ENCODE results near the gene RFC3.

Gene RFC3

DNA sequence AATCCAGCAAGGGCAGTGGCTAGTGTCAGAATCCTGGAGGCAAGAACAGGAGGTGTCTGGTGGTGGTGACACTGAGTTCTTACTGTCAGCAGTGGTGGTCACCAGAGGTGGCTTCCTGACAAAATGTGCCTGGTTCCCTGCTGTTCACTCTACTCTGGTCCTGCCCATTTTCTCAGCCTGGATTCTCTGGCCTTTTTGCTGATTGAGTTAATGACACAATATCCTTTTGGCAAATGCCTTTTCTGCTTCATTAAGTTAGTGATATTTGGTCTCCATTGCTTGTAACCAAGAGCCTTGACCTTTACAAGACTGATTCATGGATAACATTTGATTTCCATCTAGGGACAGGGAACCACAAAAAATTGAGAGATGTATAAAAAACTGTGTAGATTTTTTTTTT, 51.1 kb downstream of the RFC3 start:
- no peak overlapping the region for H3K27ac ChIP-seq (replicated peaks)
- H3K4me3 ChIP-seq (replicated peaks; ENCODE audit: insufficient read depth, low read length), result no peak overlapping the region
- TF ChIP-seq, protein P1, sequence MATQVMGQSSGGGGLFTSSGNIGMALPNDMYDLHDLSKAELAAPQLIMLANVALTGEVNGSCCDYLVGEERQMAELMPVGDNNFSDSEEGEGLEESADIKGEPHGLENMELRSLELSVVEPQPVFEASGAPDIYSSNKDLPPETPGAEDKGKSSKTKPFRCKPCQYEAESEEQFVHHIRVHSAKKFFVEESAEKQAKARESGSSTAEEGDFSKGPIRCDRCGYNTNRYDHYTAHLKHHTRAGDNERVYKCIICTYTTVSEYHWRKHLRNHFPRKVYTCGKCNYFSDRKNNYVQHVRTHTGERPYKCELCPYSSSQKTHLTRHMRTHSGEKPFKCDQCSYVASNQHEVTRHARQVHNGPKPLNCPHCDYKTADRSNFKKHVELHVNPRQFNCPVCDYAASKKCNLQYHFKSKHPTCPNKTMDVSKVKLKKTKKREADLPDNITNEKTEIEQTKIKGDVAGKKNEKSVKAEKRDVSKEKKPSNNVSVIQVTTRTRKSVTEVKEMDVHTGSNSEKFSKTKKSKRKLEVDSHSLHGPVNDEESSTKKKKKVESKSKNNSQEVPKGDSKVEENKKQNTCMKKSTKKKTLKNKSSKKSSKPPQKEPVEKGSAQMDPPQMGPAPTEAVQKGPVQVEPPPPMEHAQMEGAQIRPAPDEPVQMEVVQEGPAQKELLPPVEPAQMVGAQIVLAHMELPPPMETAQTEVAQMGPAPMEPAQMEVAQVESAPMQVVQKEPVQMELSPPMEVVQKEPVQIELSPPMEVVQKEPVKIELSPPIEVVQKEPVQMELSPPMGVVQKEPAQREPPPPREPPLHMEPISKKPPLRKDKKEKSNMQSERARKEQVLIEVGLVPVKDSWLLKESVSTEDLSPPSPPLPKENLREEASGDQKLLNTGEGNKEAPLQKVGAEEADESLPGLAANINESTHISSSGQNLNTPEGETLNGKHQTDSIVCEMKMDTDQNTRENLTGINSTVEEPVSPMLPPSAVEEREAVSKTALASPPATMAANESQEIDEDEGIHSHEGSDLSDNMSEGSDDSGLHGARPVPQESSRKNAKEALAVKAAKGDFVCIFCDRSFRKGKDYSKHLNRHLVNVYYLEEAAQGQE (IDR thresholded peaks at IDR 0.05; ENCODE audit: insufficient replicate concordance, low read depth), result no peak
- TF ChIP-seq SPI1 (IDR thresholded peaks at IDR 0.05; ENCODE audit: borderline replicate concordance, low read depth), result no peak
- H3K27me3 ChIP-seq (ENCODE audit: insufficient read depth, poor library complexity, severe bottlenecking), result no peaks in the 10 kb centered on the region
- no peak for DNase-seq (ENCODE audit: low read depth in 1 of 2, low spot score in 1 of 2)

DNA sequence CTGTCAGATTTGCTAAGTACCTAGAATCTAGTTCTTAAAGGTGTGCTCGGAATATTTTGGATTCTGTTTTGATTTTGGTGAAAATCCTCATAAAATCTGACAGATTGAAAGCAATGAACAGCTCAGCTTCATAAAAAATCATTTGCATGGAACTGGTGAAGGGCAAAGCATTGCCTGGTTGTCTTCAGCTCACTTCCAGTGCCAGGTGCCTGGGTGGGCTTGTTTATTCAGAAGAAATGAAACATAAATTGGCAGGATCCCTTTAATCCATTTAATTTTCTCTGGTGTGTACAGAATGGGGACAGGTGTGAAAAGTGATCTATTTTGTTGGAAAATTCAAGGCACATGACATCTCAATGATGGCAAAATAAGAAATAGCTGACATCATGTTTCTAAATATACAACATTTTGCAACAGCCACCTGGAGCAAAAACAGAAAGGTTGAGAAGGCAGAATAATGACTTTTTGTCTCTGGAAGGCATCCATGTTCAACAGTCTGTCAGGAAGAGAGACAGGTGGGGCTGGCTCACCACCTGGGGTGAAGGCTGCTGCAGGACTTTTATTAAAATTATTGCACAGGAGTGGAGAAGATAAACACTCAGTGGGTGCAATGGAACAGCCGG, 52.2 kb downstream of the RFC3 start:
- no peak for TF ChIP-seq GABPA (IDR thresholded peaks at IDR 0.05; ENCODE audit: low read depth)
- no peak for TF ChIP-seq SPI1 (IDR thresholded peaks at IDR 0.05; ENCODE audit: borderline replicate concordance, low read depth)
- TF ChIP-seq, protein P2, sequence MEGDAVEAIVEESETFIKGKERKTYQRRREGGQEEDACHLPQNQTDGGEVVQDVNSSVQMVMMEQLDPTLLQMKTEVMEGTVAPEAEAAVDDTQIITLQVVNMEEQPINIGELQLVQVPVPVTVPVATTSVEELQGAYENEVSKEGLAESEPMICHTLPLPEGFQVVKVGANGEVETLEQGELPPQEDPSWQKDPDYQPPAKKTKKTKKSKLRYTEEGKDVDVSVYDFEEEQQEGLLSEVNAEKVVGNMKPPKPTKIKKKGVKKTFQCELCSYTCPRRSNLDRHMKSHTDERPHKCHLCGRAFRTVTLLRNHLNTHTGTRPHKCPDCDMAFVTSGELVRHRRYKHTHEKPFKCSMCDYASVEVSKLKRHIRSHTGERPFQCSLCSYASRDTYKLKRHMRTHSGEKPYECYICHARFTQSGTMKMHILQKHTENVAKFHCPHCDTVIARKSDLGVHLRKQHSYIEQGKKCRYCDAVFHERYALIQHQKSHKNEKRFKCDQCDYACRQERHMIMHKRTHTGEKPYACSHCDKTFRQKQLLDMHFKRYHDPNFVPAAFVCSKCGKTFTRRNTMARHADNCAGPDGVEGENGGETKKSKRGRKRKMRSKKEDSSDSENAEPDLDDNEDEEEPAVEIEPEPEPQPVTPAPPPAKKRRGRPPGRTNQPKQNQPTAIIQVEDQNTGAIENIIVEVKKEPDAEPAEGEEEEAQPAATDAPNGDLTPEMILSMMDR (IDR thresholded peaks at IDR 0.05; ENCODE audit: insufficient read depth, low read length), result no peak
- no peak for TF ChIP-seq POLR2AphosphoS5 (IDR thresholded peaks at IDR 0.05; ENCODE audit: low read depth)
- TF ChIP-seq, protein P1 (IDR thresholded peaks at IDR 0.05; ENCODE audit: insufficient replicate concordance, low read depth), result no peak
- no peak overlapping the region for H3K27ac ChIP-seq (replicated peaks)
- no peak for DNase-seq (ENCODE audit: low read depth in 1 of 2, low spot score in 1 of 2)
- no peak overlapping the region for H3K4me3 ChIP-seq (replicated peaks; ENCODE audit: insufficient read depth, low read length)
- no peaks in the 10 kb centered on the region for H3K27me3 ChIP-seq (ENCODE audit: insufficient read depth, poor library complexity, severe bottlenecking)

- H3K27me3 ChIP-seq (ENCODE audit: insufficient read depth, poor library complexity, severe bottlenecking), result no peaks in the 10 kb centered on the region
- H3K4me3 ChIP-seq (replicated peaks; ENCODE audit: insufficient read depth, low read length), result no peak overlapping the region
- no peak for DNase-seq (ENCODE audit: low read depth in 1 of 2, low spot score in 1 of 2)
- no peak overlapping the region for H3K27ac ChIP-seq (replicated peaks)
- TF ChIP-seq POLR2AphosphoS5 (IDR thresholded peaks at IDR 0.05; ENCODE audit: low read depth) (no peak), GABPA (IDR thresholded peaks at IDR 0.05; ENCODE audit: low read depth) (no peak), SPI1 (IDR thresholded peaks at IDR 0.05; ENCODE audit: borderline replicate concordance, low read depth) (no peak)
- TF ChIP-seq, protein P1 (IDR thresholded peaks at IDR 0.05; ENCODE audit: insufficient replicate concordance, low read depth), result no peak
- TF ChIP-seq, protein P2 (IDR thresholded peaks at IDR 0.05; ENCODE audit: insufficient read depth, low read length), result no peak
These were observed 53.5 kb downstream of the RFC3 start for GRCh38 chr13:33871207-33872004.
